GM21528 (cell line): ENCODE measurements around the gene DARS1.
"Not testable (repeated sequence)": the region's sequence is repeated elsewhere in the genome, so short reads cannot be mapped to it uniquely, and the experiment has no call there.

Experiments
- ATAC-seq: cut with Tn5 transposase; IDR thresholded peaks from one replicate; pipeline ENCODE4 v1.9.1; 2021; ENCODE audit warnings: mild to moderate bottlenecking, moderate library complexity; ENCODE audit not compliant: unreplicated experiment, low FRiP score

The DARS1 gene

GRCh38 chr2:135986507-135986906 lies 1.1 kb upstream of the DARS1 start:
- no peak for ATAC-seq

GRCh38 chr2:135985826-135986393 lies 484 bp upstream of the DARS1 start:
- ATAC-seq: peak; percentile 52

- ATAC-seq: peak; percentile 37
Measured at GRCh38 chr2:135984199-135985017, 1.0 kb downstream of the DARS1 start.

- no peak for ATAC-seq
Measured at GRCh38 chr2:135980434-135981079, 4.9 kb downstream of the DARS1 start.

- ATAC-seq: no peak
Measured at GRCh38 chr2:135975702-135976101, 9.7 kb downstream of the DARS1 start.

- no peak for ATAC-seq
Measured at GRCh38 chr2:135974036-135974435, 11.4 kb downstream of the DARS1 start.

GRCh38 chr2:135969655-135970387 lies 15.6 kb downstream of the DARS1 start:
- ATAC-seq: no peak

GRCh38 chr2:135965756-135966155 lies 19.7 kb downstream of the DARS1 start:
- no peak for ATAC-seq

GRCh38 chr2:135964404-135964803 lies 21.0 kb downstream of the DARS1 start:
- ATAC-seq: not testable (repeated sequence)

- no peak for ATAC-seq
Measured at GRCh38 chr2:135963841-135964240, 21.6 kb downstream of the DARS1 start.

GRCh38 chr2:135962366-135963123 lies 22.9 kb downstream of the DARS1 start:
- no peak for ATAC-seq

GRCh38 chr2:135960656-135961551 lies 24.5 kb downstream of the DARS1 start:
- ATAC-seq: no peak

- no peak for ATAC-seq
Measured at GRCh38 chr2:135960150-135960549, 25.3 kb downstream of the DARS1 start.

- ATAC-seq: not testable (repeated sequence)
Measured at GRCh38 chr2:135958927-135959326, 26.5 kb downstream of the DARS1 start.

GRCh38 chr2:135954020-135954601 lies 31.3 kb downstream of the DARS1 start:
- ATAC-seq: no peak

- ATAC-seq: no peak
Measured at GRCh38 chr2:135952891-135953290, 32.5 kb downstream of the DARS1 start.

GRCh38 chr2:135951041-135951583 lies 34.3 kb downstream of the DARS1 start:
- no peak for ATAC-seq

GRCh38 chr2:135949451-135950234 lies 35.8 kb downstream of the DARS1 start:
- no peak for ATAC-seq
